ENCODE data around the gene MAS1.

The MAS1 gene

GRCh38 chr6:159879856-159880255, 10.9 kb upstream of the MAS1 start:
- DNase-seq (ENCODE audit: low spot score): no peak

DNA sequence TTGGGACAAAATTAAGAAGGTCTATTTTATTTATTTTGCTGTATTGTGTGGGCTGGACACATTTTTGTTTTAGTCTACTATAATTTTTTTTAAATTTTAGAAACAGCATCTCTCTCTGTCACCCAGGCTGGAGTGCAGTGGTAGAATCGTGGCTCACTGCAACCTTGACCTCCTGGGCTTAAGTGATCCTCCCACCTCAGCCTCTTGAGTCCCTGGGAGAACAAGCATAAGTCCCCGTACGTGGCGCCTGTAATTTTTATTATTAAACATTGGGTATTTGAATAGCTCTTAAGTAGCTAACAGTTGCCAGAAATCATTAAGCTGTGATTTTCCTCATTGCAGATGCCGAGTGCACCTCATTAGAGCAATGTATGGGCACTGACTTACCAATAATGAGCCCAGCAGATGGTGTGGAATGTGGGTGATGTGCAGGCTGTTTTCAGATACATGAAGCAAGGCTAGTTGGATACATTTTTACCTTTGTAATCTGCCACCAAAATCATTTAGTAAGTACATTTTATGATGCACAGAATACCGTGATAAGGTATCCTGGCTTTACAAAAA, 10.3 kb upstream of the MAS1 start:
- no peak for DNase-seq (ENCODE audit: low spot score)

DNA sequence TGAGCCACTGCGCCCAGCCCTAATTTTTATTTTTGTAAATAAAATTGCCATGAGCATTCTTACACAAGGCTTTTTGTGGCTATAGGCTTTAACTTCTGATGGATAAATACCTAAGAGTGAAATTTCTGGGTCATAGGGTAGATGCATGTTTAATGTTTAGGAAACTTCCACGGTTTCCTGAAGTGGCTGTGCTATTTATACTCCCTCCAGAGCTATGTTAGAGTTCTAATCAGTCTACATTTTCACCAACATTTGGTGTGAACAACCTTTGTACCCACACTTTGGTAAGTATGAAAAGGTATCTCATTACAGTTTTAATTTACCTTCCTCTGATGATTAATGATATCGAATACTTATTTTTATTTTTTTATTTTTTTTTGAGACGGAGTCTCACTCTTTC, 6.1 kb upstream of the MAS1 start:
- no peak for DNase-seq (ENCODE audit: low spot score)

GRCh38 chr6:159886270-159886669, 4.5 kb upstream of the MAS1 start:
- DNase-seq (ENCODE audit: low spot score): no peak

DNA sequence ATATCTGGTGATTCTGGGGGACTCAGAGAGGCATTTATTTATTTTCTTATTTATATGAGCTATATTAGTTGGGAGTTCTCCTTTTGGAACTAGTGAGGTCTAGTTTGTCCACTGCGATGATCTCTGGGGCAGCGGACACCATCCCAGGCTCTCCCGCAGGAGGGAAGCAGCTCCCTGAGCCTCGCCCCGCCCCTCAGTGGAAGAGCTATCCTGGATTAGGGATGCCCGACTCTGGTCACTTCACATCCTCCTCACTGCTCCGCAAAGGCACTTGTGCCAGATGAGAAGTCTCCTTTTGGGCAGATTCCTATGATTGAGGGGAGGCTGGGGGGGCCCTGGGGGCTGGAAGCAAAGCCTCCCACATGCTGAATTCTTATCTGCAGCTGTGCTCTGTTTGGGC, 3.6 kb upstream of the MAS1 start:
- DNase-seq (ENCODE audit: low spot score): no peak

DNA sequence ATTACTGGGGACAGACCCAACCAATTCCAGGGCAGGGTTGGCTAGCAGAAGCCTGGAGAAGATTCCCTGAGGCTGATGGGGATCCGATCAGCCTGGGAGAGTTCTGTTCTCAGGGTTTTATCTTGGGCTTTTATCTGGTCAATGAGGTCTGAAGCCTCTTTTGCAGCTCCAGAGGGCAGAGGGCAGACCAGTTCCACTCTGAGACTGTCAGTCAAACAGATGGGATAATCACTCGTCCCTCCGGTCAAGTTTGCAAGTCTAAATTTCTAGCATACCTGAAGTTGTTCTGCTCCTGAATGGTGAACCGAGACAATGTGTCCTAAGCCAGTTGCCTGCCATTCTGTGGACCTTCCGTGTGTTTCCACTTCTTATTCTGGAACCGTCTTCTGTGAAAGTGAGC, 3.0 kb upstream of the MAS1 start:
- DNase-seq (ENCODE audit: low spot score): no peak

DNA sequence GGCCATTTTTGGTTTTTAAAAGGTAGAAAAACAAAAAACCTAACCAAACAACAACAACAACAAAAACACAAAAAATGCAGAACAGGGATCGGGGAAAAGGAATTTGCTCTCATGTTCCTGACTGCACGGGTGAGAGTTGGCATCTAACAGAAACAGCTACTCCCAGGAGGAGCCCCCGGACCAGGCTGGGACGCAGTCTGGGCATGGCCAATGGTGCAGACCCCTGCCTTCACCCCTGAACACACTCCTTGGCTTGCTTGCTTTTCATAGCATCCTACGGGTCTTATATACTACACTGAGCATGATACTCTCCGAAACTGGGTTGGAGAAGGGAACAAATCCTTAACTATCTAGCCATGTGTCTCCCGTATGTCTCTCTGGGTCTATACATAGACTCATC, 587 bp upstream of the MAS1 start:
- DNase-seq (ENCODE audit: low spot score): no peak

DNA sequence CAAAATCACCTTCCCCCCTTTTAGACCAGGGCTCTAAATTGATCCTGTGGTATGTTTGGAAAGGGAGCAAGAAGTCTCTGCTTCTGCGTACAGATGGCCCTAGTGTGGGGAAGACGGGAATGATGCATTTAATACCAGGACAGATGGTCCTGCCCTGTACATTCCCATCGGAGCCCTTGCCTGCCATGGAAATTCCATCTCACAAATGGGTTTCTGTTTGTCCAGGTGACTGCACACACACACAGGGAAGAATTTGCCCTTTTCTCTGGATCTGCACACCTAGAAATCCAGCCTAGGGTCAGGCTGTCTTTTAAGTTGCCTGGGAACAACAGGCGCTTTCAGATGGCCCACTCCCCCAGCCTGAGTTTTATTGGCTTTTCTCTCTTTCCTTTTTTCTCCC, 1.3 kb downstream of the MAS1 start:
- DNase-seq (ENCODE audit: low spot score): no peak

DNA sequence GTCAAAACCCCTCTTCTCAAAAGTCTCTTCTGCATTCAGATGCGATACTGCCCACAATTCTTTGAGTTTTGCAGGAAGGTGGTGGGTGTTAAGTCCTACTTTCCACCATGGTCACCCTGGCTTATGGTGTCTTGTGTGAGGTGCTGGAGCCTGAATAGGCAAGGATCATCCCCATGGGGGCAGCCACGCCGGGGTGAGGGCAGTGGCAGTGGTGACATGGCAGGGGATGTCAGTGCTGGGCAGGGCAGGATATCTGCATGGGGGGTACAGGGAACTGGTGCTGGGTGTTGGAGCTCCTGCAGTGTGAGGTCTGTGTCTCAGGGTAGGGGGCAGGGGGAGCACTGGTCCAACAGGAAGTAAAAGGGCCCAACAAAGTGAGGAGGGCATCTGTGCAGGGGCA, 2.3 kb downstream of the MAS1 start:
- no peak for DNase-seq (ENCODE audit: low spot score)

DNA sequence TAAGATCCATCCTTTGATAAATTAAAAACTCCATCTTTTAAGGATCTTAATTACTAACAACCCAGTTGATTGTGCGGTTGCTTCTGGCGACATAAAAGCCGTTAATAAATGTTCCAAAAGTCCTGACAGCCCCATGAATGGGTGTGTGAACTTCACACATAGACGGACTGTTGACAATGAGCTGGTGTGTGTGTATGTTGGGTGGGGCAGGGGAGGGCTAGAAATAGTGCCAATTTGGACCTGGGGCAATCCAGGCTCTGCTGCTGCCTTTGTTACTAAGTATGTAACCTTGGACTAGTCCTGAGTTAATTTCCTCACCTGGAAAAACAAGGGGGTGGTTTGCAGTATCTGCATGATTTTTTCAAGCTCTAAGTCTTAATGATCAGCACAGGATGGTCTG, 4.2 kb downstream of the MAS1 start:
- no peak for DNase-seq (ENCODE audit: low spot score)

DNA sequence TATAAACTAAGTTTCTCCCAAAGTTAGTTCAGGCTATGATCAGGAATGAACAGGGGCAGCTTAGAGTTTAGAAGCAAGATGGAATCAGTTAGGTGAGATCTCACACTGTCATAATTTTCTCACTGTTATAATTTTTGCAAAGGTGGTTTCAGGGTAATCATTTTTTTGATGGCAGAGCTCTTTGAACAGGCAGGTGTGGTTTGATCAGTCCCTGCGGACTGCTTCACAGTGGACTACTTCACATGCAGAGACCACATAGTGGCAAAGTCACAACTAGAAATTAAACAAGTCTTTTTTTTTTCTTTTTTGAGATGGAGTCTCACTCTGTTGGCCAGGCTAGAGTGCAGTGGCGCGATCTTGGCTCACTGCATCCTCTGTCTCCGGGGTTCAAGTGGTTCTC, 6.8 kb downstream of the MAS1 start:
- no peak for DNase-seq (ENCODE audit: low spot score)

GRCh38 chr6:159898519-159898918, 7.7 kb downstream of the MAS1 start:
- no peak for DNase-seq (ENCODE audit: low spot score)

- no peak for DNase-seq (ENCODE audit: low spot score)
Observed at GRCh38 chr6:159899994-159900745, 9.4 kb downstream of the MAS1 start.

DNA sequence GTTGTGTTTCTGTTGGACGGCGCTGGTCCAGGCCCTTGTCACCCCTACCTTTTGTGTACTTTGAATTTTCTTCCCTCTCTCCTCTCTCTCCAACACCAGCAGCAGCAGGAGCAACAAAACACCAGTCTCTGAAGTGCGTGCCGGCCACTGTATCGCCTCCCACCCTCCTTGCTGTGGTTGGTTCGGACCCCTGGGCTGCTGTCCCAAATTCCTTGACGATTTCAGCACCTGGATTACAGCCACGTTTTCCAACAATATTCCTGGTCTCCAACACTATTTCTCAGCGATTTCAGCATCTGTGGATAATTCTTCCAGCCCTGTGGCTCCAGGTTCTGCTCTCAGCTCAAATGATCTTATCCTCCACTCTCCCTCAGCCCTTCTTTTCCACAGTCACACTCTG, 11.8 kb downstream of the MAS1 start:
- no peak for DNase-seq (ENCODE audit: low spot score)

GRCh38 chr6:159904497-159904911, 13.7 kb downstream of the MAS1 start:
- DNase-seq (ENCODE audit: low spot score): no peak

DNA sequence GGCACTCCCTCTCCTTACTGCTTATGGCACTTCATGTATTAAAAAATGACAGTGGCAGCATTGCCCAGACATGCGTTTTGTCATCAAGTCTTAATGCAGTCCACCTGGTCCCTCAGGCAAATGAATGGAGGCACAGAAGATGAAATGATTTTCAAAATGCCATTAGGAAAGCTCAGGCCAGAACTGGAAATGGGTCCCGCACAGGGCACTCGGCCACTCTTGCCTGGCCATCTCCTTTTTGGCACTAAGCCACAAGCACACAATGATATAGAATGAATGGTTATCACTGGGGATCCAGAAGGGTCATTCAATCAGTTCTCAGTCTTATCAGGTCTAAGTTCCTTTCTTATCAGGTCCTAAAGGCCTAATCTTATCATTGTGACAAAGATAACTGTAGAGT, 15.6 kb downstream of the MAS1 start:
- DNase-seq (ENCODE audit: low spot score): no peak

- no peak for DNase-seq (ENCODE audit: low spot score)
Observed at GRCh38 chr6:159908535-159908934, 17.7 kb downstream of the MAS1 start.

DNA sequence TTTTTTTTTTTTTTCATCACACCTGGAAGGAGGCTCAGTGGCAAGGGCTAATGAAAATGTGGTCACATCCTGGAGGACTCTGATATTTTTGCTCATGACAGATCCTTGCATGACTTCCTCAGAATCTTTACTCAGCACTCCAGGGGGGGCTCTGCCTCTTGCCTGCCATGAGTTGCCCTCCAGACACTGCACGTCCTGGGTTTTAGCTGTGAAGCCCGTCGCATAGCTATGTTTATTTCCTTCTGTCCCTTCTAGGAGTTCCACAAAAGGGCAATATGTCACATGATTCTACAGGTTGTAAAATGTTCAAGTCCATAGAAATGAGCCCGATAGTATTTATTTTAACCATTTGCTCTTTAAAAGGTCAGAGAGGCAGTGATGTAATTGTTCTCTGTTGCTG, 18.2 kb downstream of the MAS1 start:
- DNase-seq (ENCODE audit: low spot score): no peak

GRCh38 chr6:159910342-159910741, 19.6 kb downstream of the MAS1 start:
- DNase-seq (ENCODE audit: low spot score): no peak

DNA sequence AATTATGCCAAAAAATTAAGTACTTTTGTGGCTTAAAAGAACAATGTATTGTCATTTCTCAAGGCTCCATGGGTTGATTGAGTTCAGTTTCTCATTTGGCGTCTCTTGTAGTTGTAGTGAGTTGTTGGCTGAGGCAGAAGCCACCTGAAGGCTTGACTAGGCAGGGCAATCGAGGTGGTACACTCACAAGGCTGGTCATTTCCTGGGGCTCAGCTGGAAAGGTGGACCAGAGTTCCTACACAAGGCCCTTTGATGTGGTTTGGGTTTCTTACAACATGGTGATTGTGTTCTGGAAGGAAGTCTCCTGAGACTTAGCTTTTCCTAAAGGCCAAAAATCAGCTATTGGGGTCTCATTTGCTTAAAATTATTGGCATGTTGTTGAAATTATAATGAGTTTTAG, 22.6 kb downstream of the MAS1 start:
- DNase-seq (ENCODE audit: low spot score): no peak

- no peak for DNase-seq (ENCODE audit: low spot score)
Observed at GRCh38 chr6:159913862-159914564, 23.2 kb downstream of the MAS1 start.

DNA sequence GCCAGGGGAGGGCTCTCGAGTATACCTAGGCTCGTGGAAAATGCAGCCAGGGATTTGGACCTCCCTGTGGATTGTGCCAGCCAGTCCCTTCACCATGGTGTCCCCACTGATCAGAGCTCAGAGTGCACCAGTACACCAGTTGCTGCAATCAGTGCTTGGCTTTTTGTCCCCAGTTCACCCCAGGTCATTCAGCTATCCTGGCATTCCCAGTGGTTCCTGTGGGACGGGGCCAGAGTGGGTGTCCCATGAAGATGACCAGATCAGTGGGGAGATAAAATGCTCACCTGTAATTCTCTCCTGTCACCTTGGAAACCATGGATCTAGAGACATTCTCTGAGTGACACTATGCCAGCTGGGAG, 23.8 kb downstream of the MAS1 start:
- DNase-seq (ENCODE audit: low spot score): no peak

DNA sequence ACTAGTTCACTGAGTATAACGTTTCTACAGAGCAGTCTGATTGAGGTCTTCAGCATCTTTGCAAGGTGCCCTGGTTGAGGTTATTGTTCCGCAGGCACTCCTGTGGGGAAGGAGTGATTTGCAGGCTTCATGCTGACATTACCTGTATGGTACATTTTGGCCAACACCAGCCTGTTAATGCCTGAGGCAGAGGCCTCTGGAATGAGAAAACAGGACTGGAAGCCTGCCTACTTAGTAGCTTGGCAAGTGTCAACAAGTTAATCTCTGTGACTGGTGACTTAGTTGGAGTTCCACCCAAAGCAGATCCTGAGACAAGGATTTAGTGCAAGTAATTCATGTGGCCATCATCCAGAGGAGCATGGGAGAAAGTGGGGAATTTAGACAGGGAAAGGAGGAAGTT, 24.6 kb downstream of the MAS1 start:
- DNase-seq (ENCODE audit: low spot score): no peak

Measured in SK-N-DZ (cell line).